ENCODE measurements around the gene NUP160.

GRCh38 chr11:47732271-47732670 lies 115.9 kb downstream of the NUP160 start:
- TF ChIP-seq CTCF (conservative IDR thresholded peaks at IDR 0.05; ENCODE audit: low read depth, low read length): no peak
- no peak for TF ChIP-seq EZH2 (IDR thresholded peaks at IDR 0.05; ENCODE audit: borderline replicate concordance, low read depth, low read length, poor library complexity, severe bottlenecking)
